ENCODE data around the gene SERAC1.

DNA sequence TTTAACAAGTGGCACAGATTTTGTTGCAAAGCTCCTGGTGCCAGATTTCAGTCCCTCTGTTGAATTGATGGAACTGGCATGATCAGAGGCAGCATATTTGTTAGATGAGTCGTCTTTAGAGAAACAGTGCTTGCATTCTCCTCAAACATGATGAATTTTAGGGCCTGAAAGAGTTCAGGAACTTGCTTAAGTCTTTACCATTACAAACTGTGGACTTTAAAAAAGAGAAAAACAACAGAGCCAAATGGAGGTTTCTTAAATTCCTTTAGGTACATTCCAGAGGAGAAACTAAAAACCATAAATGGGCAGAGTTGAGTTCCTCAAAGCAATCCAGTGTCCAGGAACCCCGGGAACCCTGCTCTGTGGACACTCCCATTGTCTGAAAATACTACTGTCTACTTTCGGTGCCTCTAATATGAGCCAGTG lies 2.6 kb upstream of the SERAC1 start:
- TF ChIP-seq GATA2 (IDR thresholded peaks at IDR 0.05; ENCODE audit: low read depth, low read length) = no peak
- no peak for TF ChIP-seq GATA3 (IDR thresholded peaks at IDR 0.05; ENCODE audit: low read depth, low read length)

Measured in SH-SY5Y (cell line).